Mononuclear cell (primary cell): ENCODE measurements around the gene SRSF1. TPM values are rescaled to one million over a fixed set of nuclear protein-coding genes. Genes with fewer than 3 reads are reported as not detected.

Source experiments
- H3K27me3 ChIP-seq: 2 replicates; pipeline ENCODE4 v1.6.0; 2011; ENCODE audit warnings: low read length, control low read depth; ENCODE audit not compliant: insufficient read depth
- H3K4me1 ChIP-seq: 2 replicates; pipeline ENCODE4 v1.5.1; 2011; ENCODE audit warnings: mild to moderate bottlenecking, low read length, control low read depth; ENCODE audit not compliant: insufficient read depth
- H3K4me3 ChIP-seq: 2 replicates; pipeline ENCODE4 v1.5.1; 2011; ENCODE audit warnings: mild to moderate bottlenecking, low read length, moderate library complexity
- H3K9me3 ChIP-seq: 2 replicates; pipeline ENCODE4 v1.5.1; 2011; ENCODE audit warnings: low read depth, mild to moderate bottlenecking, control low read depth, low read length
- total RNA-seq: library from RNA; depleted of rRNA; stranded (reverse); fragments of >200 nt; gene quantifications from one replicate; pipeline ENCODE4 v1.2.3, GENCODE V29; 2012

Gene SRSF1
- total RNA-seq, 1 donor, result 127 TPM

- no peak overlapping the region for H3K4me3 ChIP-seq
- peaks cover 27% of the 10 kb centered on the region for H3K27me3 ChIP-seq
- peaks cover 55% of the 10 kb centered on the region for H3K4me1 ChIP-seq
- no peaks in the 10 kb centered on the region for H3K9me3 ChIP-seq
Measured at GRCh38 chr17:57953705-57954396, 53.2 kb downstream of the SRSF1 start.

Other genes starting within 250 kb of the SRSF1 start
- gene MRPS23, start 157.2 kb downstream of the SRSF1 start, total RNA-seq, result 12.3 TPM
- gene CUEDC1, start 51.8 kb downstream of the SRSF1 start, total RNA-seq, result 2.5 TPM
- gene VEZF1, start 19.0 kb downstream of the SRSF1 start, total RNA-seq, result 85.6 TPM
- gene DYNLL2, start 76.2 kb upstream of the SRSF1 start, total RNA-seq, result 12.0 TPM
- 0.42 TPM for gene OR4D1, start 141.1 kb upstream of the SRSF1 start, total RNA-seq
- not detected for gene OR4D2, start 159.7 kb upstream of the SRSF1 start, total RNA-seq
- under 0.01 TPM for gene EPX, start 185.5 kb upstream of the SRSF1 start, total RNA-seq
- gene MKS1, start 212.0 kb upstream of the SRSF1 start, total RNA-seq, result 1.2 TPM
- not detected for gene LPO, start 231.3 kb upstream of the SRSF1 start, total RNA-seq